NCI-H1436 treated with DMSO at 0.1 percent for 48 hours (cell line): ENCODE results near the gene GID8.

Experiments used
- DNase-seq: peaks from one replicate; lab custom pipeline; 2025; lab: John Stamatoyannopoulos, UW

GID8 gene

DNA sequence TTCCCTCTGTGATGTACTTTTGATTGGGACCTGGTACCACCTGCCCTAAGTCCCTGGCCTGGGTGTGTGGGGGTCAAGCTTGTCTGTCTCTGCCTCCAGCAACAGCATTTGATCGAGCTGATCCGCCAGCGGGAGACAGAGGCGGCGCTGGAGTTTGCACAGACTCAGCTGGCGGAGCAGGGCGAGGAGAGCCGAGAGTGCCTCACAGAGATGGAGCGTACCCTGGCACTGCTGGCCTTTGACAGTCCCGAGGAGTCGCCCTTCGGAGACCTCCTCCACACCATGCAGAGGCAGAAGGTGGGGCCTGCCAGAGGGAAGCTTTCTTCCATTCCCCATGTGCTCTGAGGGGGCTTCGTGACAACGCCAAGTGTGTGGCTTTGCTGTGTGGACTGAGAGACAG lies 5.4 kb downstream of the GID8 start:
- DNase-seq, result no peak

DNA sequence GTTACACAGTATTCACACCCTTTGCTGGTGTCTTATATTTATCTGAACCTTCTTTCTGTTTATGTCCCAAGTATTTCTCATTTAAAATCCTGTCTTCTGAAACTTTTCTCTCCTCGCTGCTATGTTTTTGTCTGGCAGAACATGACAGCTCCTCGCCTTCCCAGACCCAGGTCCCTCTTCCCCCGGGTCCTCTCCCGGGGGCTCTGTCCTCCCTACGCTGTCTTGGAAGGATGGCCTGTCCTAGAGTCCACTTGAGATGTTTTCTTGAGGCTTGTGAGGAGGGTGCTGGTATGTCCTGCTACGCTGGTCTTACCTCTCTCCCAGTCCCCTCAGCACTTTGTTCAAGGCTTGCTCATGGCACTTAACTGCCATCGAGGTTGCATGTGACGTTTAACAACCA lies 6.2 kb downstream of the GID8 start:
- DNase-seq, result no peak

DNA sequence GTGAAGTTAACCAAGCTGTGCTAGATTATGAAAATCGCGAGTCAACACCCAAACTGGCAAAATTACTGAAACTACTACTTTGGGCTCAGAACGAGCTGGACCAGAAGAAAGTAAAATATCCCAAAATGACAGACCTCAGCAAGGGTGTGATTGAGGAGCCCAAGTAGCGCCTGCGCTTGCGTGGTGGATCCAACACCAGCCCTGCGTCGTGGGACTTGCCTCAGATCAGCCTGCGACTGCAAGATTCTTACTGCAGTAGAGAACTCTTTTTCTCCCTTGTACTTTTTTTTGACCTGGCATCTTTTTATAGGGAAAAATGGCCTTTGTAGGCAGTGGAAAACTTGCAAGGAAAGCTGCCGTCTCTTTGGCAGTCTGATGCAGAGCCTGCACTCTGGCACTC lies 6.8 kb downstream of the GID8 start:
- no peak for DNase-seq

DNA sequence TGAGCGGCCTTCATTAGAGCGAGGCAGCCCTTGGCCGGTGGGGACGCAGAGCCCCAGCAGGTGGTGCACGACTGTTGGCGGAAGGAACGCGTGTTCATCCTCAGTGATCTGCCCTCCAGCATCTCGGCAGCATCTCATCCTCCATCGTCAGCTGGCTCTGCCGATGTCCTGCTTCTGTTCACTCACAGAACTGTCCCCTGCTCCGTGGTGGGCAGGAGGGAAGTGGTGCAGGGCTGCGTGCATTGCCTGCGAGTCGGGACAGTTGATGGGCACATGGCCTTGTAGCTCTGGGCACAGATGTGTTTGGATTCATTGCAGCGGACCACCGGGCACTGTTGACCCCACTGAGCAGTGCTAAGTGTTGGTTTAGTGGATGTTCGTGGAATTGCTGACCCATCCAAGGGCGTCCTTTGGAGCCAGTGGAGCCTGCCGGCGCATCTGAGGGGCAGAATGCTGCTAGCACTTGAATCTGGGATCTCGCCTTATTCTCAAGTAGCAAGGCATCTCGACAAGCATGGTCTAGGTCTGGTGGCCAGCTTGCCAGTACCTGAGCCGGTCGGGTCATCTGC lies 7.9 kb downstream of the GID8 start:
- no peak for DNase-seq

DNA sequence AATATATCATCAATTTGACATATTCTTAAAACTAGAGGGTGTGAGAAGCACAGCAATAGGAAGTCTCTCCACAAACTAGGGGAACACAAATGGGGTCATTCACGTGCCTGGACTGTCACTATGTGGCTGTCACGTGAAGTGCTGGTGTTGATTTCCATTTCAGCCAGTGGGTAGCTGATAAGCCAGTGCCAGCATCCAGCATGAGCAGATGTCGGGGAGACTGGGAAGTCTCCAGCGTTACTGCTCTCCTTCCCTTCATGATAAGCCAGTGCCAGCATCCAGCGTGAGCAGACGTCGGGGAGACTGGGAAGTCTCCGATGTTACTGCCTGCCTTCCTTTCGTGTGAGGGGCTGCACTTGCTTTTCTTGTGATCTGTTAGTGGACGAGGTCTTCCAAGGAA lies 9.0 kb downstream of the GID8 start:
- no peak for DNase-seq

DNA sequence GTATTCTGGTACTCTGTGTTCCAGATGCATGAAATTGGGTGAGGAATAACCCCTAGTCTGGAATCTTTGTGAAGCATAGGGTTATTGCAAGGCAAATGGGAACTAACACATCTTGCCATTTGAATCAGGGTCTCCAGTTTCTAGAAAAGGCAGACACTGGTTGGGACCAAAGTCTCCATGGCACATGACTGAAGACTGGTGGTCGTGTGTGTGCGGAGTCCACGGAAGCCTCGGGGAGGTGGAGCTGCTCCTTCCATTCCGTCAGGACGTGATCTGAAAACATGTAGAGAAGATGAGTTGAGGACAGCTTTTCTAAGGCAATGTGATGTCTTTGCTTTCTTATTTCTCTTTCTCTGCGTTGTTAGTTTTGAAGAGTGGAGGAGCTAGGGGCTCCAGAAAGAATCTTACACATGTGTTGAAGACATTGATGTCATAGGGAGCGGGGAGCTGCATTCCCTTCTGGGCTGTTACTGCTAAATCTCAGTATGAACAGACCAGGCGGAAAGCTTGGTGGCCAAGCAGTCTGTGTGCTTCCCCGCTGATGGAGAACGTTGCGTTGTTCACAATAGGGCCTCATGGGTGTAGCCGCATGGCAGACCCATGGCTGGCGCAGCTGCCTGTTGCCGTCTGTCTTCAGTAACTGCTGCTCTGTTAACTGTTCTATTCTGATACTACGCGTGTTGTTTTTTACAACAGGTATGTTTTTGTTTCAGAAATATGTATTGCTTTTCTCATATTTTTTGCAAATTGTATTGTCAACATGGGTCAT lies 9.8 kb downstream of the GID8 start:
- DNase-seq, result no peak

DNA sequence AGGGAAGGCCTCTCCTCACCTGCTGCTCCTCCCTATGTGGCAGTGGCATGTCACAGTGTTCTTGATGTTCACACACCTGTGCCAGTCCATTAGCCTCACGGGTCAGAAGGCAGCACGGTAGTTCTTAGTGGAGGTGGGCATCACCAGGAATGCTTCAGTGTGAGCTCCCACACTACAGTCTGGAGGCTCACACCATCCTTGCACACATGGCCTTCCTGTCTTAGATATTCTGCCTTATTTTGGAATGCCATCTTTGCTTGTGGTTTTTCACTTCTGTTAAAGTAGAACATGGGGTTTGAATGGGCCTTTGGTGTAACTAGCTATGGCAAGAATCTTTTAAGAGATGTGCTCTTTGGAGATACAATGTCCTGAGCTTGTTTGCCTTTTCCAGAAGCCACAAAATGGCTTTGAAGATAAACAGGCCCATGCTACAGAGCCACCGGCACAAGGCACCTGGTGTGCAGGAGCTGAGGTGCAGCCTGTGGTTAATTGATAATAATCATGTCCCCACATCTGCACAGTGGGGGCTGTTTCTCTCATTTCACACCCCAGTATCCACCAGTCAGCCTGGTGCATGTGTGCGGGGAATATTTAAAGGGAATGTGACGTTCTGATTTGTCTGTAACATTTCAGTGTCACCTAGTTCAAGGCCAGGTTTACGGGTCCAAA lies 11.3 kb downstream of the GID8 start:
- no peak for DNase-seq

DNA sequence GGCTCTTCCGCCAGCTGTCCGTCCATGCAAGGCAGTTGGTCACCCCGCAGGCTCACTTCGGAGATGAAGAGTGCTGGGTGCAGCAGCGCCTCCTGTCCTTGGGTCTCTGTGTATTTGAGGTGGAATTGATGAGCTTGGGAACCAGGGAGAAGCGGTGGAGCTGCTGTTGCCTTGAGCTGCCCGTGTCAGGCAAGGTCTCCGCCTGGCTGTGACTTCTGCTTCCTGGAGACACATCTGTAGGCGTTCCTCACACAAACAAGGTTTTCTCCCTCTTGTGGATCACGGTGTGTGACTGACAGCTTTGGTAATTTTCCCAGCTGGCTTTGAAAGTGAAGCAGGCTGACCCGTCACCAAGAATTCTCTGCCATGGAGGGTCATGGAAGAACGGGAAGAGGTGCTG lies 12.0 kb downstream of the GID8 start:
- DNase-seq, result no peak

DNA sequence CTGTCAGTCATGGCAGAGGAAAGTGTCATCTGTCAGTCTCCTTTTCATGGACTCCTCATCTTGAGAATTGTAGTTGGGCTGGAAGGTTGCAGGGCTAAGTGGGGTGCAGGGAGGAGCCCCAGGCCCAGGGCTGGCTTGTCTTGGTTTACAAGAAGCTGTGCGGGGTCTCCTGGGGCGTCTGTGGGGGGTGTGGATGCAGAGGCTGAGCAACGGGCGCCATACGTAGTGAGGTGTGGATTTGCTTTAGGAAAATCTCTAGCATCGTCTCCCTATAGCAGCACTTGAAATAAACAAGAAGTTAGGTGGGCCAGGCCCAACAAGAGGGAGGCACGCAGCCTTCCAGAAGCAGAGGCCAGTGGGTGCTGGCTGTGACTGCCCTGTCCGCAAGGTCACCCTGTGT lies 12.8 kb downstream of the GID8 start:
- no peak for DNase-seq

DNA sequence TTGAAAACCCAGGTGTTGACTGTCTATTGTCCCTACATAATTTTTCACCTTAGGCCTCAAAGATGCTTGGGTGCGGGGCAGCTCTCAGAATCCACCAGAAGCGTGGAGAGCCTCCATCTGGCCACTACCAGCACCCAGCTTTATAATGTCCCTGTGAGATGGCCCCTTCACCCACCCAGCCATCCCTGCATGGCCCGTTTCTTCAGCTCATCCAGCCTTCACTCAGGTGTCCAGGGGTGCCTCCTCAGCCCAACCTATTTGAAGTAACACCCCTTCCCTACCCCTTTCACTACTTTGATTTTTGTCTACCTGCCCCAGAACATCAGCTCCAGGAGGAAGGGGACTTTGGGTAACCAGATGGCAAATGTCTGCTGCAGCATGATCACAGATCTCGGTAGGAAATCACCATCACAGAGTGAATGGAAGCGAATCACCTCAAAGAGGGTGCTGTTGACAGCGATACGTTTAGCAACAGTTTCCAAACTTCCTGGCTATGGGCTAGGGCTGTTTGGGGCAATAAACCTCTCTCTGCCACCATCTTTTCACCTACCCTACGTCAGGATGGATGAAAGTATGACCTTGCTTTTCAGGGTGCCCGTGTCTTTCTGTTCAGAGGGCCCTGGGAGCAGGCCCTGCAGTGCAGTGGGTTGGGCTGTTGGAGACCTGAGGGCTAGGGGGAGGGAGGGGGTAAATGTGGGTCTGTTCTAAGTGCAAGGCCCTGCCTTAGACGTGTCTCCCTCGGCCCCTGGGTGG lies 13.4 kb downstream of the GID8 start:
- no peak for DNase-seq

DNA sequence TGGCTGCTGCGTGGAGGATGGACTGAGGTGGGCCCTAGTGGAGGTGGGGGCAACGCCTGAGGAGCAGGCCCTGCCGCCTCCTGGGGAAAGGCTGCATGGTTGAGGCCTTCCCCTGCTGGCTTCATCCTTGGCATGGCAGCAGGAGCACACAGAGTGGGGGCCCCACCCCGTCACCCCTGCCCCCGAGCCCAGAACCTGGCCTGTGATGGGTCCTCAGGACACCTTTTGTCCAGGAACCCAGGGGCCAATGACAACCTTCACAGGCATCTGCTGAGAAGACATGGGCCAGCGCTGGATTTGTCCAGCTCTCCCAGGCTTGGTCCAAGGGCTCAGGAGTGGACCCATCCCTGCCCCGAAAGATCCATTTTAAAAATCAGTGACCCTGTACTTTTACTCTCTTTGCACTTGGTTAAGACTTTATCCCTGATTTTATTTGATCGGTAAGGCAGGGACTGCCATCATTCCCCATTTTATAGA lies 14.0 kb downstream of the GID8 start:
- DNase-seq, result no peak

DNA sequence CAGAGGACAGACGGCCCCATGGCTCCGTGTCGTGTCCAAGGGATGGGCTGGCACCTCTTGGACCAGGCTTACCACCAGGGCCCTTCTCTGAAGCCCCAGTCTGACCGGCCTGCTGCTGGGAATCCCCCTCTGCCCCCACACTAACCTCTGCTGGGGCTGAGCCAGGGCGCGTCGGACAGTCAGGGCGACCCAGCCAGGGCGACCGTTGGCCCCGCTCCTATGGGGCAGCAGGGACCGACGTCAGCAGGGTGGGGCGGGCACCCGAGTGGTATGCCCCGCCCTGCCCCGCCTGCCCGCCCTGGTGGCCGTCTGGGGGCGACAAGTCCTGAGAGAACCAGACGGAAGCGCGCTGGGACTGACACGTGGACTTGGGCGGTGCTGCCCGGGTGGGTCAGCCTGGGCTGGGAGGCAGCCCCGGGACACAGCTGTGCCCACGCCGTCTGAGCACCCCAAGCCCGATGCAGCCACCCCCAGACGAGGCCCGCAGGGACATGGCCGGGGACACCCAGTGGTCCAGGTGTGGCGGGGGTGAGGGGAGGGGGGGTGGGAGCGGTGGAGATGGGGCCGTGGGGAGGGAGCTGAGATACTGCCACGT lies 14.5 kb downstream of the GID8 start, which contains the start of gene SLC17A9:
TSS of gene SLC17A9 (plus strand) at position 337 of the 595 bp plus-strand sequence. CDS start at position 459, 122 bp downstream.
- DNase-seq, result no peak

DNA sequence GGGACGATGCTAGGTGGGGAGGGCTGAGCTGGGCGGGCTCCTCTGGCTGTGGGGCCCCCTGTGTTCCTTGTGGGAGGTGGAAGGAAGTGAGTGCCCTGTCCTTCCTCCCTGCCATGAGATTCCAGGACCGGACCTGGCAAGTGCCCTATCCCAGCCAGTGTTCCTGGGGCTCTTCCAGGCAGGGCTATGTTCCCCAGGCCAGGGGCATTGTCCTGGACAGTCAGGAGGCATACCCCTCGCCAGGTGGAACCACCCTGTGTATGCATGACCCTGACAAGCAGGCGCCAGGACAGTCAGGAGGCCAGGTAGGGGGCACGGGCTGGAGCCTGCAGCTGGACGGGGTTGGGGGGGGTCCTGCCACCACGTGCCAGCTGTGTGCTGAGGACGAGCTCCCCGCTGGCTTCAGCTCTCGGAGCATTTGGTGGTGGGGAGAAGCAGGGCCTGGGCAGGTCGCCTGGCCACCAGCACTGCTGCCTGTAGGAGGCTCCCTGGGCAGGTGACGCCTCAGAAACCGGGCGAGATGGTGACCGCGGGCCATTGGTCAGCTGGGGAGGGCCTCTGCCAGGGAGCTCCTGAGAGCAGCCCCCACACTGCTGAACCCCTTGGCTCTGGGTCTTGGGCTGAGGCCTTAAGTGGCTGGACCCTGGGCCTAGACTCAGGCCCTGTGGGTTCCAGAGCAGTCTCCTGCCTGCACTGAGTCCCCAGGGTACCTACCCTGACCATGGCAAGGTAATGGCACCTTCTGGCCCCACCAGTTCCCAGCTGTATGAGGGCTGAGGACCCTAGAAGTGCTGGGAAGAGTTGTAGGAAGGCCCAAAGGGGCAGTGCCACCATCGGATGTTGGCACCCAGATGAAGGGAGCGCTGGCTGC lies 15.3 kb downstream of the GID8 start:
- DNase-seq, result no peak

DNA sequence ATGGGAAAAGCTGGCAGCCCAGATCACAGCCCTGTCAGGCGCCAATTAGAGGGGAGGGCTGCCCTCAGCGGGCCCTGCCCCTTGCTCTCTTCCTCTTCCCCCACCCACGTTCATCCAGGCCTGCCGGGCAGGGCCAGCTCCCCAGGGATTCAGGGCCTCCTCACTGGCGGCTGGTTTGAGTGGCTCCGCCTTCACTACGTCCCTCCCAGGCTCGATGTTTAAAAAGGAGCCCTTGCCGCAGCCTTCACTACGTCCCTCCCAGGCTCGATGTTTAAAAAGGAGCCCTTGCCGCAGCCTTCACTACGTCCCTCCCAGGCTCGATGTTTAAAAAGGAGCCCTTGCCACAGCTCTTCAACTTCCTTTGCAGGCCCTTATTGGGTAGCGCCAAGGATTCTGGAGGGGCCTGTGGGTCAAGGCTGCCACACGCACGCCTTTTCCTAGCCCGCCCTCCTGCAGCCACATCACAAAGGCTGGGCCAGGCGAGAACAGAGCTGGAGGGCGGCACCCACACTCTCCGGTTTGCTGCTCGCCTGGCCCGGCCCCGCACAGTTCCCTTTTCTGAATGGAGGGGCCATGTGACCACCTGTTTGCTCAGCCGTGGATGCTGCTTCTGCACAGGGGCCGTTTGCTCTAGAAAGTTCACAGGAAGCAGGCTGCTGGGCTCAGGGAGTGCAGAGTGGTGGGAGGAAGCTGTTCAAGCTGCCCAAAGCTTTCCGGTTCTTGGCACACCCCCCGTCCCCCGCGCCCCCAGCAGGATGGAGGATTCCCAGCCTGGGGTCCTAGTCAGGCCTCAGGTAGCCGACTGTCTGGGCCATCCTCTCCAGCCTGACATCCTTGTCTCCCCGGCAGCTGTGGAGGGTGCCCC lies 16.1 kb downstream of the GID8 start:
- peak; percentile 81 for DNase-seq

DNA sequence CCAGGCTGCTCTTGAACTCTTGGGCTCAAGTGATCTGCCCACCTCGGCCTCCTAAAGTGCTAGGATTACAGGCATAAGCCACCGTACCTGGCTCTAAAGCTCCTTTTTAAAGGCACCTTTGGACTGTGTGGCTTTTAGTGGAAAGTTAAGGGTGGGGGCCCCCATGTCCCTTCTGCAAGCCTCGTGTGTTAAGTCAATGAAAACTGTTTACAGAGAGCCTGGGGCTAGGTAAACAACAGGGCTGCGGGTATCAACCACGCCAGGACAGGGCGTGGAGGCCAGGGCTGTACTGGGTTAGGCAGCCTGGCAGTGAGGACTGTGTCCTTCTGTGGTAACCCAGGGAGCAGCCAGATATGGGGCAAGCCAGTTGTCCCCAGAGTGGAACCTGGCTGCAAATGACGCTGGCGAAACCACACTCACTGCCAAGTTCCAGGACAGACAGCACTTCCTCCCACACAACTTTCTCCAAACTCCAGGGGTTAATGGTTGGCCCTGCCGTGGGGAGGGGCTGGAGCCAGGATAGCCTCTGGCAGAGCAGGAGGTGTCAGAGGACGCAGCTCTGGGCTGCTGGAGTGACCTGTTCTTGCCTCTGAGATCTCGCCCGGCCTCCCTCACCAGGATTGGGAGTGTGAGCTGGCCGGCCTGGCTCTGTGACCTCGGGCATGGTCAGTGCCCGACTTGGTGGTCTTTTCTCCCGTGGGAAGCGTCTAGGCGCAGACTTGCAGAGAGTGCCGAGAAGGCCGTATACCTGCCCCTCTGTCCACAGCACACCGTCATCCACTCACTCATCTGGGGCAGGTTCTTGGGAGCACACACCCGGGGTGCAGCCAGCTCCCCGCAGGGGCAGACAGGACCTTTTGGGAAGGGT lies 17.8 kb downstream of the GID8 start:
- no peak for DNase-seq

DNA sequence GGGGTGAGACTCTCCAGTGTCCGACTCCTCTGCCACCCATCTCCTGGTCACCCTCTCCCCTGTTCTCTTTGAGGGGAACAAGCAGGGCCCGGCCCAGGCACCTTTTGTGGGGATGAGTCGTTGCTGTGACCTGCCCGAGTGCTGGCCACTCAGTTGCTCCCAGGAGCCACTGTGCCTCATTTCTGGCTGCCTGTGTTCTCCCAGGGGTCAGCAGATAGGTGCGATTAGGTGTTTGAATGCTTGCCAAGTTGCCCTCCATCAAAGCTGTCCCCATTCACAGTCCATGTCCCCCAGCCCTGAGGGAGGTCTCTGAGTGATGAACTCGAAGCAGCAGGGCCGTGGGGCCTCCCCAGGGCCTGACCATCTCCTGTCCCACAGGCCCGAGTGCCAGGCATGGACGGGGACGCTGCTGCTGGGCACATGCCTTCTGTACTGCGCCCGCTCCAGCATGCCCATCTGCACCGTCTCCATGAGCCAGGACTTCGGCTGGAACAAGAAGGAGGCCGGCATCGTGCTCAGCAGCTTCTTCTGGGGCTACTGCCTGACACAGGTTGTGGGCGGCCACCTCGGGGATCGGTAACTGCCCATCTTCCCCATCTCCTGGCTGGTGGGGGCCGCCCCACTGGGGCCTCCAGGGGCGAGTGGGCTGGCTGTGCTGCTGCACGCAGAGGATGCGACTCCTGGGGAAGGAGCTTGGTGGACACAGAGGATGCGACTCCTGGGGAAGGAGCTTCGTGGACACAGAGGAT lies 18.6 kb downstream of the GID8 start:
- no peak for DNase-seq

DNA sequence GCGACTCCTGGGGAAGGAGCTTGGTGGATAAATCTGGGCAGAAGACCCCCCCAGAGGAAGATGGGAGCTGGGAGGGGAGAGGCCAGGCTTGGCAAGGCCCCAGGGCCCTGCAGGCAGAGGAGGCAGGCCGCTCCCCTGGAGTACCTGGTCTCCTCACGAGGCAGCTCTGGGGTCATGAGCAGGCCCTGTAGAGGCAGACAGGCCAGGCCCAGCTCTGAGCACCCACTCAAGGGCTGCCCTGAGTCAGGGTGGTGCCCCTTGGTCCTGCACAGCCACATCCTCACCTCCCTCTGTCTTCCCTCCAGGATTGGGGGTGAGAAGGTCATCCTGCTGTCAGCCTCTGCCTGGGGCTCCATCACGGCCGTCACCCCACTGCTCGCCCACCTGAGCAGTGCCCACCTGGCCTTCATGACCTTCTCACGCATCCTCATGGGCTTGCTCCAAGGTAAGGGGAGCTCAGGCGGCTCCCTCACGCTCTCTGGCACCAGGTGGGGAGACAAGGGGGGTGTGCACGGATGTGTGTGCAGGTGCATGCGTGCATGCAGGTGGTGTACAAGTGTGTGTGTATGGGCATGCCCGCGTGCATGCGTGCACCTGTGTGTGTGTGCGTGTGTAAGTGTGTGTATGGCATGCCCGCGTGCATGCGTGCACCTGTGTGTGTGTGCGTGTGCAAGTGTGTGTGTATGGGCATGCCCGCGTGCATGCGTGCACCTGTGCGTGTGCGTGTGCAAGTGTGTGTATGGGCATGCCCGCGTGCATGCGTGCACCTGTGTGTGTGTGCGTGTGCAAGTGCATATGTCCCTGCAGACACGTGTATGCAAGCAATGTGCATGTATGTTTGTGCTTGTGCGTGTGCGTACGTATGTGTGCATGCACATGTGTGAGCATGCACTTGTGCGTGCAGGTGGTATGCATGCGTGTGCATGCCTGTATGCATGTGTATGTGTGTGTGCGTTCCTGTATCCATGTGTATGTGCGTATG lies 19.5 kb downstream of the GID8 start:
- no peak for DNase-seq
